Skin of body (tissue), 2 donors: ENCODE data around the gene ETV3. TPM values are rescaled to one million over a fixed set of nuclear protein-coding genes. Genes with fewer than 3 reads are reported as not detected.
A peak's percentile ranks its signal among the peaks of the same experiment; 100 is the strongest.

Source experiments
- DNase-seq: peaks from one replicate; lab custom pipeline; 2025; lab: John Stamatoyannopoulos, UW
- total RNA-seq: library from RNA; depleted of rRNA; stranded (reverse); fragments of >200 nt; gene quantifications from one replicate; pipeline ENCODE4 v1.2.3, GENCODE V29; 2014

ETV3 gene
- total RNA-seq, 1 donor from 2014 or later = 40.2 TPM

- no peak for DNase-seq
Observed at GRCh38 chr1:157162345-157162744, 24.1 kb upstream of the ETV3 start.

DNA sequence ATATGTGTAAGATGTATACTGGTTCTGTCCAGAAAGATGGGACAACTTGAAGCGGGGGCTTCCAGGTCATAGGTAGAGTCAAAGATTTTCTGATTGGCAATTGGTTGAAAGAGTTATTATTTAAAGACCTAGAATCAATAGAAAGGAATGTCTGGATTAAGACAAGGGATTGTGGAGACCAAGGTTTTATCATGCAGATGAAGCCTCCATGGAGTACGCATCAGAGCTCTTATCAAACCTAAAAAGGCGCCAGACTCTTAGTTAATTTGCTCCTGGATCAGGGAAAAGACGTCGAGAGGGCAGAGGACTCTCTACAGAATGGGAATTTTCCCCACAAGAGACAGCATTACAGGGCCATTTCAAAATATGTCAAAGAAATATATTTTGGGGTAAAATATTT is 23.7 kb upstream of the ETV3 start:
- DNase-seq = no peak

DNA sequence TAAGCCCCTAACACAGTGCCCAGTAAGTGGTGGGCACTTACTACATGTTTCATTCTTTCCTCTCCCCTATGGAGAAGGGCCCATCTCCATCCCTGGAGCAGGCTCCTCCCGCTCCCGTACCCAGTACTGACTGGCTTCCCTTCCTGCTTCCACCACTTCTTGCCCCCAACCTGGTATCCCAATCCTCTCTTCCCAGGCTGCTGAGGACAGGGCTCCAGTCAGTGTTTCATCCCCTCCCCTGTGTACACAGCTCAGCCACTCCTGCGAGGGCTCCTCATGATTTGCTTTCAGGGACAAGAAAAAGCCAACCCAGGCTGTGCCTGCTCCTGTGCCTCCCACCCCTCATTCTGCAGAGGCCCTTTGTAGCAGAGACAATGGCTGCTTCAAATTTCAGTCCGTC is 20.8 kb upstream of the ETV3 start:
- DNase-seq = no peak

- no peak for DNase-seq
Observed at GRCh38 chr1:157157501-157158190, 19.5 kb upstream of the ETV3 start.

GRCh38 chr1:157156058-157156541 is 17.9 kb upstream of the ETV3 start:
- DNase-seq = no peak

GRCh38 chr1:157155658-157156057 is 17.5 kb upstream of the ETV3 start:
- no peak for DNase-seq

DNA sequence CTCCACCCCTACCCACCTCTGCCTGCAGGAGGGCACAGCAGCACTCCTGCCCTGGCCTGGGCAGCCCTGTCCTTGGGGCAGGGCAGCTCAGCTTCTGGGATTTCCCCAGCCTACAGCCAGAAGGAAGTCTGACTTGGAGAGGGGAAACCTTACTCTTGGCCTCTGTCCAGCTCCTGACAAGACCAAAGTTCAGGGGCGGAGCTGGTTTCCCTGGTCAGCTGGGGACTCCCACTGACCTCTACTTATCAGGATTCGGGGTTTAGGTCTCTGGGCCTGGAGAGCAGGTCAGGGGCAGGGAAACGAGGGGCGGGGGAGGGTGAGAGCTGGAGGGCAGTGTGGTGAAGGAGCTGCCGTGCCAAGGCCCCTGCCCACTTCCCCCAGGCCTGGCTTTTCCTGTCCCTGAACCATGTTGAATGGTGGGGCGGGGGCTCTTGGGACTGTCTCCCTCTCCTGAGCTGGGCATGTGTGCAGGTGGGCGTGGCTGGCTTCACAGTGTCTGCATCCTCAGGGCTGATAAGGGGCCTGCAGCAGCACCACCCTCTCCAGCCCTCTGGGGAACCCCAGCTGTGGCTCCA is 16.8 kb upstream of the ETV3 start:
- peak; percentile 18 for DNase-seq

DNA sequence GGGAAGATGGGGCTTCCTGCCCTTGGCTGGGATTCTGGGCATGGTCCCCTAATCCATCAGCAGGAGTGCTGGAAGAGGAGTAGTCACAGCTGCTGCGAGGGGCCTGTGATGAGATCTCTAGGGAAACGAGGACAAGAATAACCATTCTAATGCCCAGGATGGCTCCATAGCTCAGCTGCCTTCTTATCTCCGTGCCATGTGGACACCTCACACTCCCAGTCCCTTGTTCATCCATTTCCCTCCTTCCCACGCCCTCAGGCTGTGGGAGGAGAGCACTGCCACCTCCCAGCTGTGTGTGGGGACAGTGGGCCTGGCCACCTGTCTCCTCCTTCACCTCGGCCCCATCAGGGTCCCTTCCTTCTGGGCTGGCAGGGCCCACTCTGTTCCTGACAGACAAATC is 16.1 kb upstream of the ETV3 start:
- DNase-seq = no peak

- no peak for DNase-seq
Observed at GRCh38 chr1:157153746-157154145, 15.6 kb upstream of the ETV3 start.

- no peak for DNase-seq
Observed at GRCh38 chr1:157152510-157152909, 14.3 kb upstream of the ETV3 start.

- no peak for DNase-seq
Observed at GRCh38 chr1:157151506-157151905, 13.3 kb upstream of the ETV3 start.

GRCh38 chr1:157151073-157151472 is 12.9 kb upstream of the ETV3 start:
- no peak for DNase-seq

DNA sequence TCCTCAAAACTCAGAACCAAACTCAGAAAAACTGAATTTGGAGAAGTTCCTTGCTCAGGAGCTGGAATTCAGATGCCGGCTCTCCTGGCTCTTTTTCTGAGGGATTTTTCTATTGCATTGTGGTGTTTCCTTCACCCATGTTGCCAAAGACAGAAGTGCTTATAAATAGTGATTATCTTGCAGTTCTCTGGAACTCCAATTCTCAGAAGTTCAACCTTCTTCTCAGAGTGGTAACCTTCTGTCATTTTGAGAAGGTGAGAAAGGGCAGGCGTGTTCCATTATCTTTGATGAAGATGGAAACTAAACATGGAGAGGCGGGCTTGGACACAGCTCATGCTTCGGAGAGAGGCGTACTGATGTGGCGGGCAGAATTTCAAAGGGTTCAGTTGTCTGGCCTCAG is 12.4 kb upstream of the ETV3 start:
- DNase-seq = no peak

DNA sequence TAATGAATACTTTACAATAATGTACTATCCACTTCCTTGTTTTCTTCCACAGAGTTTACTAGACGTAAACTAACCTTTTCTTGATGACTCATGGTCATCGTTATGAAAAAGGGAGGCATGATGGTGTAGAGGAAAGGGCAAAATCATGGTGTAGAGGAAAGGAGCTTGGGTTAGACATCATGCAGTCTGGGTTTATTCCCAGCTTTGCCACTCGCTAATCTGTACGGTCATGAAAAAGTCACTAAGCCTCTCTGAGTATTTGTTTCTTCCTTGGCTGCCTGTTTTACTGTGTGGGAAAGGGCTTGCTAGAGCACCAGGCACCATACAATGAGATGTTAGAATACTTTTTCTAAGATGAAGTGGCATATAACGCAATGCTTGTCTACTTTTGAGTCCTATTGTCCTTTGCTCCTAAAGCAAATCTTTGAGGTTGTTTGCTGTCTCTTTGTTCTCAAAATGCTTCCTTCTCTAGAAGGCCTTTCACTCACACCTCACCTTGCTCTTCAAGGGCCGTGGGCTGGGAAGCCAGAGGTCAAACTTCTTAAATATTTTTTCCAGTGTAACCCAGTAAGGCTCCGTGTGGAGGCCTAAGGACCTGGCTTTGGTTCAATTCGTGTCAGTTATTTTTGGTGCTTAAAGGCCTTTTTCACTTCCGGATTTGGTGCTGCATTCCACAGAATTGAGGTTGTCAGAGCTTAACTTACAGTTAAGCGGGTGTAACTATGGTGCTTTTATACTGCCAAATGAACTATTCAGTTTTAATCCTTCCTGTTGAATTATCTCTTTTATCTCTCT is 9.9 kb upstream of the ETV3 start:
- no peak for DNase-seq

DNA sequence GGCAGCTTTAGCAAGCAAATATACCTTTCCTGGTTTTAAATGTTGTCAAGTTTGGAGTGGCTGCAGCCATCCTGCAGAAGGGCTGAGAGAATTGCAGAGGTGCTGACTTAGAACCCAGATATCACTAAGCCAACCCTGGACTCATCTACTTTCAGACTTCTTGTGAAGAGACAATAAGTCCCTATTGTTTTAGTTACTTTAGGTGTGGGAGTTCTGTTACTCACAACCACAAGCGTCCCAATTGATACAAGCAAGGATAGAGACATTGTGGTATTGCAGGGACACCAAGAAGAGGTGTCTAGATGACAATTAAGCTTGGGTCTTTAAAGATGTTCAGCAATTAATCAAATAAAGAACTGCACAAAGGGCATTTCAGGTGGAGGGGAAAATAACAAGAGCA is 8.8 kb upstream of the ETV3 start:
- no peak for DNase-seq

GRCh38 chr1:157146244-157146643 is 8.0 kb upstream of the ETV3 start:
- DNase-seq = no peak

- no peak for DNase-seq
Observed at GRCh38 chr1:157145076-157145475, 6.9 kb upstream of the ETV3 start.

GRCh38 chr1:157144509-157144908 is 6.3 kb upstream of the ETV3 start:
- no peak for DNase-seq

DNA sequence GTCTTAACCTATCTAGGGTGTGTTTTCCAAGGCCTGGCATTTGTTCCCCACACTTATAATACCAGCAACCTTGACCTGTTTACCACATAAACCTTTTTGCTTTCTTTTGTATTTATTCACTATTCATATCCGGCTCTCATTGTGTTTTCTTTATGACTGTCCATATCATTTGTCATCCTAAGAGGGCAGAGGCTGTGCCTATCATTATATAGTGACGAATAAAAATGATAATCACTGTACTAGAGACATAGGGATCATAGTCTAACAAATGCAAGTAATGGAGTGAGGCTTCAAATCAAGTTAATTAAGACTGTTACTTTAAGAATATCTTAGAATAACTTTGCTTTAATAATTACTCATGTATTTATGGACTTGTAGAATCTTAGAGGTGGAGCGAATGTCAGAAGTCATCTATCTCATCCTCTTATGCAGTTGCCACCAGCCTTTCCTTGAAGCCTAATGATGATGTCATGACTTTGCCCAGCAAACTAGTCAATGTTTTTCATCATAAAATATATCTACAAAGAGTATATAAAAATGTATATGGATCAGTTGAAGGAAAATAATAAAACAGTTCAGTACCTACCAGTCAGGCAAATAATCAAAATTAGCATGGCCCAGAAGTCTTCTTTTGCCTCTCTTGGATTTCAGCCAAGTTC is 4.7 kb upstream of the ETV3 start:
- no peak for DNase-seq

- no peak for DNase-seq
Observed at GRCh38 chr1:157142201-157142600, 4.0 kb upstream of the ETV3 start.

- no peak for DNase-seq
Observed at GRCh38 chr1:157141212-157141855, 3.1 kb upstream of the ETV3 start.
